ENCODE measurements around the gene VCL. TPM values are rescaled to one million over a fixed set of nuclear protein-coding genes. Genes with fewer than 3 reads are reported as not detected.
"Not testable (repeated sequence)": the region's sequence is repeated elsewhere in the genome, so short reads cannot be mapped to it uniquely, and the experiment has no call there.

The VCL gene
- total RNA-seq, 1 donor from 2014 or later, result 107 TPM

DNA sequence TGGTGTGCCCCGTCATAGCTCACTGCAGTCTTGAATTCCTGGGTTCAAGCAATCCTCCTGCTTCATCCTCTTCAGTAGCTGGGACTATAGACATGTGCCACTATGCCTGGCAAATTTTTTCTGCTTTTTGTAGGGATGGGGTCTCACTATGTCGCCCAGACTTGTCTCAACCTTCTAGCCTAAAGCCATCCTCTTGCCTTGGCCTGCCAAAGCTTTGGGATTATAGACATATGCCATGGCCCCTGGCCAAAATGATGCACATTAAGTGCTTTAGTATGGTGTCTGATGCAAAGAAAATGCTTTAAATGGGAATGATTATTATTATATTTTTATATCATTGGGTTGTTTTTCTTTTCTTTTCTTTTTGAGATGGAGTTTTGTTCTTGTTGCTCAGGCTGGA lies 33.2 kb upstream of the VCL start:
- Mint-ChIP-seq H3K27ac (no peak overlapping the region), H3K9me3 (ENCODE audit: low read depth) (no peaks in the 10 kb centered on the region), H3K27me3 (no peaks in the 10 kb centered on the region), H3K4me1 (ENCODE audit: low read depth) (peaks cover 7% of the 10 kb centered on the region), H3K36me3 (ENCODE audit: insufficient read depth) (no peaks in the 10 kb centered on the region), H3K4me3 (ENCODE audit: low read depth) (no peak overlapping the region)
- DNase-seq (ENCODE audit: low spot score, unreplicated experiment), result no peak
- TF ChIP-seq, protein P1, sequence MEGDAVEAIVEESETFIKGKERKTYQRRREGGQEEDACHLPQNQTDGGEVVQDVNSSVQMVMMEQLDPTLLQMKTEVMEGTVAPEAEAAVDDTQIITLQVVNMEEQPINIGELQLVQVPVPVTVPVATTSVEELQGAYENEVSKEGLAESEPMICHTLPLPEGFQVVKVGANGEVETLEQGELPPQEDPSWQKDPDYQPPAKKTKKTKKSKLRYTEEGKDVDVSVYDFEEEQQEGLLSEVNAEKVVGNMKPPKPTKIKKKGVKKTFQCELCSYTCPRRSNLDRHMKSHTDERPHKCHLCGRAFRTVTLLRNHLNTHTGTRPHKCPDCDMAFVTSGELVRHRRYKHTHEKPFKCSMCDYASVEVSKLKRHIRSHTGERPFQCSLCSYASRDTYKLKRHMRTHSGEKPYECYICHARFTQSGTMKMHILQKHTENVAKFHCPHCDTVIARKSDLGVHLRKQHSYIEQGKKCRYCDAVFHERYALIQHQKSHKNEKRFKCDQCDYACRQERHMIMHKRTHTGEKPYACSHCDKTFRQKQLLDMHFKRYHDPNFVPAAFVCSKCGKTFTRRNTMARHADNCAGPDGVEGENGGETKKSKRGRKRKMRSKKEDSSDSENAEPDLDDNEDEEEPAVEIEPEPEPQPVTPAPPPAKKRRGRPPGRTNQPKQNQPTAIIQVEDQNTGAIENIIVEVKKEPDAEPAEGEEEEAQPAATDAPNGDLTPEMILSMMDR (IDR thresholded peaks at IDR 0.05; ENCODE audit: unreplicated experiment), result no peak

DNA sequence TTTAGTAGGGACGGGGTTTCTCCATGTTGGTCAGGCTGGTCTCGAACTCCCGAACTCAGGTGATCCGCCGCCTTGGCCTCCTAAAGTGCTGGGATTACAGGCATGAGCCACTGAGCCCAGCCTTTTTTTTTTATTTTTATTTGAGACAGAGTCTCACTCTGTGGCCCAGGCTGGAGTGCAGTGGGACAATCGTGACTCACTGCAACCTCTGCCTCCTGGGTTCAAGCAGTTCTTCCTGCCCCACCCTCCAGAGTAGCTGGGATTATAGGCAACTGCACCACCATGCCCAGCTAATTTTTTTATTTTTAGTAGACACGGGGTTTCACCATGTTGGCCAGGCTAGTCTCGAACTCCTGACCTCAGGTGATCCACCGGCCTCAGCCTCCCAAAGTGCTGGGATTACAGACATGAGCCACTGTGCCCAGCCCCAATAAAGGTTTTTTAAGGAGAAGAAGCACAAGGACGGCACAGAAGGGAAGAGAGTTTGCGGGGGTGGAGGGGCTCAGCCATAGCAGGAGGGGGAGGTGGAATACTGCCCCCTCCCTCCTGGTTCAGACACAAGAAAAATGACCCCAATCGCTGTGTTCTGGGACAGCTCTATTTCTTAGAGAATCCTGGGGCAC lies 32.5 kb upstream of the VCL start:
- not testable (repeated sequence) for DNase-seq (ENCODE audit: low spot score, unreplicated experiment); H3K27me3 Mint-ChIP-seq; H3K4me3 Mint-ChIP-seq (ENCODE audit: low read depth); H3K4me1 Mint-ChIP-seq (ENCODE audit: low read depth); H3K36me3 Mint-ChIP-seq (ENCODE audit: insufficient read depth); H3K9me3 Mint-ChIP-seq (ENCODE audit: low read depth)
- peak overlapping the region; percentile 94 for H3K27ac Mint-ChIP-seq

- DNase-seq (ENCODE audit: low spot score, unreplicated experiment), result no peak
- H3K4me3 Mint-ChIP-seq (ENCODE audit: low read depth), result no peak overlapping the region
- peaks cover 7% of the 10 kb centered on the region for H3K4me1 Mint-ChIP-seq (ENCODE audit: low read depth)
- H3K36me3 Mint-ChIP-seq (ENCODE audit: insufficient read depth), result no peaks in the 10 kb centered on the region
- H3K27ac Mint-ChIP-seq, result peak overlapping the region; percentile 94
- no peaks in the 10 kb centered on the region for H3K9me3 Mint-ChIP-seq (ENCODE audit: low read depth)
- H3K27me3 Mint-ChIP-seq, result no peaks in the 10 kb centered on the region
- TF ChIP-seq, protein P1 (IDR thresholded peaks at IDR 0.05; ENCODE audit: unreplicated experiment), result no peak
These were observed 31.8 kb upstream of the VCL start for GRCh38 chr10:73965890-73966768.

GRCh38 chr10:73967022-73967429 lies 30.9 kb upstream of the VCL start:
- Mint-ChIP-seq H3K36me3 (ENCODE audit: insufficient read depth) (no peaks in the 10 kb centered on the region), H3K27me3 (no peaks in the 10 kb centered on the region), H3K27ac (no peak overlapping the region), H3K9me3 (ENCODE audit: low read depth) (no peaks in the 10 kb centered on the region), H3K4me3 (ENCODE audit: low read depth) (no peak overlapping the region), H3K4me1 (ENCODE audit: low read depth) (peaks cover 7% of the 10 kb centered on the region)
- no peak for DNase-seq (ENCODE audit: low spot score, unreplicated experiment)
- TF ChIP-seq, protein P1 (IDR thresholded peaks at IDR 0.05; ENCODE audit: unreplicated experiment), result no peak

GRCh38 chr10:73967544-73967943 lies 30.4 kb upstream of the VCL start:
- Mint-ChIP-seq H3K4me3 (ENCODE audit: low read depth) (no peak overlapping the region), H3K9me3 (ENCODE audit: low read depth) (no peaks in the 10 kb centered on the region), H3K27ac (no peak overlapping the region), H3K36me3 (ENCODE audit: insufficient read depth) (no peaks in the 10 kb centered on the region), H3K27me3 (no peaks in the 10 kb centered on the region), H3K4me1 (ENCODE audit: low read depth) (peaks cover 7% of the 10 kb centered on the region)
- DNase-seq (ENCODE audit: low spot score, unreplicated experiment), result no peak
- TF ChIP-seq, protein P1 (IDR thresholded peaks at IDR 0.05; ENCODE audit: unreplicated experiment), result no peak
